Measurements from ENCODE around the gene SHISA6. TPM values are rescaled to one million over a fixed set of nuclear protein-coding genes. Genes with fewer than 3 reads are reported as not detected.

SHISA6 gene
- total RNA-seq, 4 donors from 2014 or later = under 0.01 to 0.88 (median 0.26) TPM

DNA sequence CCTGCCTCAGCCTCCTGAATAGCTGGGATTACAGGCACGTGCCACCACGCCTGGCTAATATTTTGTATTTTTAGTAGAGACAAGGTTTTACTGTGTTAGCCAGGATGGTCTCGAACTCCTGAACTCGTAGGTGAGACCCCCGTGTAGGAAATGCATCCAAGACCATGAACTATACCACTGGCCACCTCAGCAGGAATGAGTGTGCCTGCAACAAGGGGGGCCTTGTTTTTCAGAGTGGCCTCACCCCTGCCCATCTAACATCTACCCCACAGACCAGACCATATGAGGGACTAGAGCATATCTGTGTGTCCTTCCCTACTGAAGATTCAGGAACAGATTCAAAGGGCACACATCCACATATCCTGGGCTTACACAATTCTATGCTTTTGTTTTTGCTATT lies 44.9 kb downstream of the SHISA6 start:
- Histone ChIP-seq H3K36me3 (no peaks in the 10 kb centered on the region), H3K27ac (no peak overlapping the region), H3K27me3 (no peaks in the 10 kb centered on the region), H3K4me1 (no peaks in the 10 kb centered on the region), H3K4me3 (replicated peaks in 1 of 3) (no peak overlapping the region), H3K9me3 (no peaks in the 10 kb centered on the region)
- TF ChIP-seq POLR2A (IDR thresholded peaks at IDR 0.05) = no peak
- TF ChIP-seq, protein P1, sequence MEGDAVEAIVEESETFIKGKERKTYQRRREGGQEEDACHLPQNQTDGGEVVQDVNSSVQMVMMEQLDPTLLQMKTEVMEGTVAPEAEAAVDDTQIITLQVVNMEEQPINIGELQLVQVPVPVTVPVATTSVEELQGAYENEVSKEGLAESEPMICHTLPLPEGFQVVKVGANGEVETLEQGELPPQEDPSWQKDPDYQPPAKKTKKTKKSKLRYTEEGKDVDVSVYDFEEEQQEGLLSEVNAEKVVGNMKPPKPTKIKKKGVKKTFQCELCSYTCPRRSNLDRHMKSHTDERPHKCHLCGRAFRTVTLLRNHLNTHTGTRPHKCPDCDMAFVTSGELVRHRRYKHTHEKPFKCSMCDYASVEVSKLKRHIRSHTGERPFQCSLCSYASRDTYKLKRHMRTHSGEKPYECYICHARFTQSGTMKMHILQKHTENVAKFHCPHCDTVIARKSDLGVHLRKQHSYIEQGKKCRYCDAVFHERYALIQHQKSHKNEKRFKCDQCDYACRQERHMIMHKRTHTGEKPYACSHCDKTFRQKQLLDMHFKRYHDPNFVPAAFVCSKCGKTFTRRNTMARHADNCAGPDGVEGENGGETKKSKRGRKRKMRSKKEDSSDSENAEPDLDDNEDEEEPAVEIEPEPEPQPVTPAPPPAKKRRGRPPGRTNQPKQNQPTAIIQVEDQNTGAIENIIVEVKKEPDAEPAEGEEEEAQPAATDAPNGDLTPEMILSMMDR (IDR thresholded peaks at IDR 0.05) = no peak
- DNase-seq = no peak
- 92% methylated on average over 5 of the region's 5 CpGs for WGBS, 2 donors
- intact Hi-C loops (cut with DNase I) = no loop called here

DNA sequence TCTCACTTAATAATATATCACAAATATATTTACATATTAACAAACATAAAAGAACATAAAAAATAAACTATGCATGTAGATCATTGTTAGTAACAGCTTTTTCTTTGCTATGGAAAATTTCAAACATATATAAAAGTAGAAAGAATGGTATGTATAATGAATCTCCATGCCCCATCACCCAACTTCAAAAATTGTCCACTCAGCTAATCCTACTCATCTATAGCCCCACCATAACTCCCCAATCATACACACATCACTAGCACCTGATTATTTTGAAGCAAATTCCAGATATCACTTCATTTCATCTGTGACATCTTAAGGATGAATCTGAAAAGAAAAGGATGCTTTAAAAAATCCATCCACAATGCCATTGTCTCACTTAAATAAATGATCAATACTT lies 46.8 kb downstream of the SHISA6 start:
- intact Hi-C loops (cut with DNase I) = no loop called here
- Histone ChIP-seq H3K4me3 (replicated peaks in 1 of 3) (no peak overlapping the region), H3K27me3 (no peaks in the 10 kb centered on the region), H3K36me3 (no peaks in the 10 kb centered on the region), H3K9me3 (no peaks in the 10 kb centered on the region), H3K27ac (no peak overlapping the region), H3K4me1 (no peaks in the 10 kb centered on the region)
- no peak for DNase-seq
- TF ChIP-seq, protein P1 (IDR thresholded peaks at IDR 0.05) = no peak
- TF ChIP-seq POLR2A (IDR thresholded peaks at IDR 0.05) = no peak

DNA sequence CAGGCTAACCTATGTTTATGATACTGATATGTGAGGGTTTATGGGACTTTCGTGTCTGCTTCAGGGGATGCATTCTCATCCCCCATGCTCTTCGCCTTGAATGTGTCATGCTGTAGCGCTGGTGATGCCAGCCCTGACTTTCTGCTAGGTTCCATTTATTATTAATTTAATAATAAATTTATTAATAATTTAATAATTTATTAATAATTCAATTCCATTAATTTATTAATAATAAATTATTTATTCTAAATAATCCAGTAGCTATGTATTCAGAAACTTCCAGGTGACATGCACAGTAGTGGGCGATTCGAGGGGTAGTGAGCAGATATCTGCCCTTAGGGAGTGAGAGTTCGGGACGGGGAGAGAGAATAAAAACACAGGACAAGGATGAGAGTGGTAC lies 49.8 kb downstream of the SHISA6 start:
- intact Hi-C loops (cut with DNase I) = no loop called here
- DNase-seq = no peak
- Histone ChIP-seq H3K4me1 (no peaks in the 10 kb centered on the region), H3K9me3 (no peaks in the 10 kb centered on the region), H3K27me3 (no peaks in the 10 kb centered on the region), H3K4me3 (replicated peaks in 1 of 3) (no peak overlapping the region), H3K36me3 (no peaks in the 10 kb centered on the region), H3K27ac (no peak overlapping the region)
- TF ChIP-seq POLR2A (IDR thresholded peaks at IDR 0.05) = no peak
- TF ChIP-seq, protein P1 (IDR thresholded peaks at IDR 0.05) = no peak
- WGBS, 2 donors = 95% methylated on average over 7 of the region's 7 CpGs

DNA sequence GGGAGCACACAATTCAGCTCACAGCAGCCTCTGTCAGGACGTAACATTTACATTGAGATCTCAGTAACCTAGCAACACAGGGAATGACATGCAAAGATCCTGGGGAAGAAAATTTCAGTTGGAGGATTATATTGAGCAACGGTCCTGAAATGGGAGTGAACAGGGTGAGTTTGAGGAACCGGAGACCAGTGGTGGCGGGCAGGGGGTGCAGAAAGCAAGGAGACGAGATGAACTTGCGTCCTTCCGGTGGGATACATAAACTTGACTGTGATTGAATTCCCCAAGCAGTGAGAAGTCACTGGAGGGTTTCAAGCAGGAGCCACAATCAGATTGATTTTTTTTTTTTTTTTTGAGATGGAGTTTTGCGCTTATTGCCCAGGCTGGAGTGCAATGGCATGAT lies 51.5 kb downstream of the SHISA6 start:
- no peak overlapping the region for H3K4me3 ChIP-seq (replicated peaks in 1 of 3)
- TF ChIP-seq POLR2A (IDR thresholded peaks at IDR 0.05) = no peak
- TF ChIP-seq, protein P1 (IDR thresholded peaks at IDR 0.05) = no peak
- intact Hi-C loops (cut with DNase I) = no loop called here
- WGBS, 2 donors = 96 to 98% methylated on average over 8 of the region's 8 CpGs
- no peak overlapping the region for H3K27ac ChIP-seq
- no peaks in the 10 kb centered on the region for H3K4me1 ChIP-seq
- H3K9me3 ChIP-seq = no peaks in the 10 kb centered on the region
- no peaks in the 10 kb centered on the region for H3K27me3 ChIP-seq
- no peak for DNase-seq
- no peaks in the 10 kb centered on the region for H3K36me3 ChIP-seq

DNA sequence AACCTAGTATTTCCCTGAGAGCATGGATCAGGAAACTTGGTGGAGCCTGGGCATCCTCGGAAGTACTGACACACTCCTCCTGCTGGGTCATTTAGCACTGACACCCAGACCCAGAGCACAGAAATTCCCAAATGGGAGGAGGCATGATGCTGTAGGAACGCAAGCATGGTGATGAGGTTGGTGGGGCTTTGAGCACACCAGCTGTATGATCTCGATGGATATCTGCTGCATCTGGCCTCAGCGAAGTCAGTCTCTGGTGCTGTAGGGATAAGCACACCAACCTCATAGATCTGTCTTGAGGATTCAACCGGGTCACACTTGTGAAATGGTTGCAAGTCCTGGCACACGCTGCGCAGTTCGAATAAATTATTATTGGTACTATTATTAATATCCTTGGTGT lies 52.5 kb downstream of the SHISA6 start:
- H3K4me3 ChIP-seq (replicated peaks in 1 of 3) = no peak overlapping the region
- no peaks in the 10 kb centered on the region for H3K9me3 ChIP-seq
- DNase-seq = no peak
- no peaks in the 10 kb centered on the region for H3K36me3 ChIP-seq
- 80 to 87% methylated on average over 5 to 8 of the region's 8 CpGs for WGBS, 2 donors
- TF ChIP-seq, protein P1 (IDR thresholded peaks at IDR 0.05) = no peak
- TF ChIP-seq POLR2A (IDR thresholded peaks at IDR 0.05) = no peak
- no peaks in the 10 kb centered on the region for H3K27me3 ChIP-seq
- H3K27ac ChIP-seq = no peak overlapping the region
- intact Hi-C loops (cut with DNase I) = no loop called here
- no peaks in the 10 kb centered on the region for H3K4me1 ChIP-seq

All from thyroid gland (tissue), 4 donors.